ENCODE results near the gene MRPS25. TPM values are rescaled to one million over a fixed set of nuclear protein-coding genes. Genes with fewer than 3 reads are reported as not detected.

The MRPS25 gene
- total and polyA plus RNA-seq, 2 donors (not counting 3 experiments of a cell fraction or from before 2014, with no cell fraction given) = 32.5 to 68.7 TPM

DNA sequence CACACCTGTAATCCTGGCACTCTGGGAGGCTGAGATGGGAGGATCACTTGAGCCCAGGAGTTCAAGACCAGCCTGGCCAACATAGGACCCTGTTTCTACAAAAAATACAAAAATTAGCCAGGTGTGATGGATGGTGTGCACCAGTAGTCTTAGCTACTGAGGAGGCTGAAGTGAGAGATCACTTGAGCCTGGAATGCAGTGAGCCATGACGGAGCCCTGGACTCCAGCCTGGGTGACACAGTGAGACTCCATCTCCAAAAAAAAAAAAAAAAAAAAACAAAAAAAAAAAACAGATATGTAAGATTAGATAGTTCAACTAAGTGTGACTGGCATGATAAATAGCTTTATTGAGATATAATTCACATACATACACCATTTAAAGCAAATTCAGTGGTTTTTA lies 24.1 kb upstream of the MRPS25 start:
- intact Hi-C loops (cut with micrococcal nuclease) (no loop called here), dilution Hi-C loops (cut with MboI; ENCODE audit: extremely low pct_ligation_motif_present, low sequenced_read_pairs) (no loop called here)
- H3K9me1 ChIP-seq (replicated peaks; ENCODE audit: control insufficient read depth, extremely low read depth, insufficient read depth, low read length) = no peaks in the 10 kb centered on the region
- ChIA-PET CTCF (interaction anchor here (1.6 kb wide), 1 partner anchor 163 kb away, joined by 4 read pairs; no protein-coding TSS in a partner anchor), POLR2A (no interaction called here)
- H3K9ac ChIP-seq (replicated peaks; ENCODE audit: extremely low read depth, insufficient read depth, low read length) = no peak overlapping the region
- no peaks in the 10 kb centered on the region for H3K79me2 ChIP-seq (ENCODE audit: control insufficient read depth, insufficient read depth, low read length)
- DNase-seq (ENCODE audit: low read depth, low spot score) (no peak), FAIRE-seq (no peak)
- no peak overlapping the region for H3K4me3 ChIP-seq (replicated peaks in 1 of 3; ENCODE audit: insufficient read depth in 1 of 3, low read depth in 1 of 3, low read length in 3 of 3)
- H3K27ac ChIP-seq (ENCODE audit: insufficient read depth, low read depth, low read length) = no peak overlapping the region
- BruUV-seq (replicated peaks) = no TSS peak
- H3K4me1 ChIP-seq (ENCODE audit: control insufficient read depth, extremely low read depth, insufficient read depth, low read length) = no peaks in the 10 kb centered on the region
- no peak for TF ChIP-seq JUN (IDR thresholded peaks at IDR 0.05; ENCODE audit: borderline replicate concordance, insufficient read depth, insufficient read length, low read depth)
- no peak for TF ChIP-seq EZH2 (IDR thresholded peaks at IDR 0.05; ENCODE audit: borderline replicate concordance, low read depth, low read length, severe bottlenecking)
- no peak for TF ChIP-seq FOS (IDR thresholded peaks at IDR 0.05; ENCODE audit: borderline replicate concordance, insufficient read depth, low read length)
- TF ChIP-seq, protein P1, sequence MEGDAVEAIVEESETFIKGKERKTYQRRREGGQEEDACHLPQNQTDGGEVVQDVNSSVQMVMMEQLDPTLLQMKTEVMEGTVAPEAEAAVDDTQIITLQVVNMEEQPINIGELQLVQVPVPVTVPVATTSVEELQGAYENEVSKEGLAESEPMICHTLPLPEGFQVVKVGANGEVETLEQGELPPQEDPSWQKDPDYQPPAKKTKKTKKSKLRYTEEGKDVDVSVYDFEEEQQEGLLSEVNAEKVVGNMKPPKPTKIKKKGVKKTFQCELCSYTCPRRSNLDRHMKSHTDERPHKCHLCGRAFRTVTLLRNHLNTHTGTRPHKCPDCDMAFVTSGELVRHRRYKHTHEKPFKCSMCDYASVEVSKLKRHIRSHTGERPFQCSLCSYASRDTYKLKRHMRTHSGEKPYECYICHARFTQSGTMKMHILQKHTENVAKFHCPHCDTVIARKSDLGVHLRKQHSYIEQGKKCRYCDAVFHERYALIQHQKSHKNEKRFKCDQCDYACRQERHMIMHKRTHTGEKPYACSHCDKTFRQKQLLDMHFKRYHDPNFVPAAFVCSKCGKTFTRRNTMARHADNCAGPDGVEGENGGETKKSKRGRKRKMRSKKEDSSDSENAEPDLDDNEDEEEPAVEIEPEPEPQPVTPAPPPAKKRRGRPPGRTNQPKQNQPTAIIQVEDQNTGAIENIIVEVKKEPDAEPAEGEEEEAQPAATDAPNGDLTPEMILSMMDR (IDR thresholded peaks at IDR 0.05; ENCODE audit: extremely low read depth in 1 of 2, insufficient read depth in 1 of 2, low read depth in 1 of 2, low read length in 2 of 2) = no peak
- no peak for TF ChIP-seq MYC (IDR thresholded peaks at IDR 0.05; ENCODE audit: low read depth, low read length)
- TF ChIP-seq POLR2A (IDR thresholded peaks at IDR 0.05; ENCODE audit: low read depth, low read length) = no peak
- no peak for TF ChIP-seq POLR2AphosphoS5 (IDR thresholded peaks at IDR 0.05; ENCODE audit: insufficient read depth, low read depth, low read length)
- TF ChIP-seq, protein P2, sequence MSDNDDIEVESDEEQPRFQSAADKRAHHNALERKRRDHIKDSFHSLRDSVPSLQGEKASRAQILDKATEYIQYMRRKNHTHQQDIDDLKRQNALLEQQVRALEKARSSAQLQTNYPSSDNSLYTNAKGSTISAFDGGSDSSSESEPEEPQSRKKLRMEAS (IDR thresholded peaks at IDR 0.05; ENCODE audit: insufficient read depth, insufficient read length) = no peak
- TF ChIP-seq GATA2 (IDR thresholded peaks at IDR 0.05; ENCODE audit: insufficient read depth, insufficient read length, low read depth, low read length) = no peak
- H3K36me3 ChIP-seq (ENCODE audit: control insufficient read depth in 2 of 2, extremely low read depth in 1 of 2, insufficient read depth in 2 of 2, low read length in 2 of 2) = peaks cover 14 to 16% of the 10 kb centered on the region in 2 experiments
- H4K20me1 ChIP-seq (replicated peaks; ENCODE audit: control insufficient read depth, extremely low read depth, insufficient read depth, low read length) = no peaks in the 10 kb centered on the region
- H3K9me3 ChIP-seq (replicated peaks; ENCODE audit: control insufficient read depth, insufficient read depth, low read length) = no peaks in the 10 kb centered on the region
- no peak overlapping the region for H2AFZ ChIP-seq (ENCODE audit: low read depth, low read length)
- H3K4me2 ChIP-seq (ENCODE audit: insufficient read depth, low read length) = no peak overlapping the region
- H3K27me3 ChIP-seq (ENCODE audit: control insufficient read depth in 2 of 2, insufficient read depth in 2 of 2, low read length in 2 of 2) = no peaks in the 10 kb centered on the region

Measured in endothelial cell of umbilical vein (primary cell).